GM23248 (cell line): ENCODE results near the gene GNG2. TPM values are rescaled to one million over a fixed set of nuclear protein-coding genes. Genes with fewer than 3 reads are reported as not detected.

ENCODE experiments used
- DNase-seq: peaks from one replicate; pipeline ENCODE4 v3.0.0-alpha.2; 2015
- H2AFZ ChIP-seq: fragments of 200-600 bp; sonication (generic); 2 replicates; pipeline ENCODE4 v1.6.1; 2016; ENCODE audit warnings: antibody characterized with exemption
- H3F3A ChIP-seq: fragments of 200-600 bp; sonication (generic); 2 replicates; pipeline ENCODE4 v1.6.1; 2016; ENCODE audit warnings: mild to moderate bottlenecking, antibody characterized with exemption, mixed run types; ENCODE audit not compliant: insufficient read depth
- H3K27ac ChIP-seq: fragments of 200-600 bp; sonication (generic); 2 replicates; pipeline ENCODE4 v1.5.1; 2016; ENCODE audit warnings: mild to moderate bottlenecking
- H3K27me3 ChIP-seq: fragments of 200-600 bp; sonication (generic); replicated peaks from 2 replicates; pipeline ENCODE4 v1.6.1; 2016; ENCODE audit warnings: mild to moderate bottlenecking; ENCODE audit not compliant: insufficient read depth
- H3K36me3 ChIP-seq: fragments of 200-600 bp; sonication (generic); 2 replicates; pipeline ENCODE4 v1.6.1; 2016; ENCODE audit warnings: low read depth, mild to moderate bottlenecking
- H3K4me1 ChIP-seq: fragments of 200-600 bp; sonication (generic); 2 replicates; pipeline ENCODE4 v1.6.1; 2016; ENCODE audit warnings: mild to moderate bottlenecking; ENCODE audit not compliant: insufficient read depth
- H3K4me2 ChIP-seq: fragments of 200-600 bp; sonication (generic); one replicate; pipeline ENCODE4 v1.6.1; 2016; ENCODE audit warnings: mild to moderate bottlenecking; ENCODE audit not compliant: unreplicated experiment
- H3K4me3 ChIP-seq: fragments of 200-600 bp; sonication (generic); 2 replicates; pipeline ENCODE4 v1.5.1; 2016; ENCODE audit warnings: mild to moderate bottlenecking
- H3K79me2 ChIP-seq: fragments of 200-600 bp; sonication (generic); 2 replicates; pipeline ENCODE4 v1.6.1; 2016; ENCODE audit warnings: mild to moderate bottlenecking; ENCODE audit not compliant: insufficient read depth
- H3K9ac ChIP-seq: fragments of 200-600 bp; sonication (generic); 2 replicates; pipeline ENCODE4 v1.6.1; 2016; ENCODE audit warnings: mild to moderate bottlenecking
- H3K9me2 ChIP-seq: fragments of 200-600 bp; sonication (generic); 2 replicates; pipeline ENCODE4 v1.6.1; 2016; ENCODE audit warnings: mixed run types, mild to moderate bottlenecking, moderate library complexity; ENCODE audit not compliant: insufficient read depth
- H3K9me3 ChIP-seq: fragments of 200-600 bp; sonication (generic); one replicate; pipeline ENCODE4 v1.6.1; 2017; ENCODE audit warnings: low read depth
- H4K20me1 ChIP-seq: fragments of 200-600 bp; sonication (generic); 2 replicates; pipeline ENCODE4 v1.6.0; 2016; ENCODE audit not compliant: insufficient read depth
- EZH2 ChIP-seq: fragments of 200-600 bp; sonication (generic); IDR thresholded peaks from 2 replicates; pipeline ENCODE4 v1.6.1; 2018; ENCODE audit warnings: antibody characterized with exemption, mild to moderate bottlenecking; ENCODE audit not compliant: insufficient read depth, poor library complexity, severe bottlenecking
- EZH2phosphoT487 ChIP-seq: fragments of 200-600 bp; sonication (generic); IDR thresholded peaks from 2 replicates; pipeline ENCODE4 v1.6.1; 2018; ENCODE audit warnings: antibody characterized with exemption, moderate library complexity, mild to moderate bottlenecking, low read depth; ENCODE audit not compliant: insufficient read depth
- WGBS, 2 experiments: methylation state at CpG; one replicate each; pipeline ENCODE4 v1.1.6; 2015 to 2017; ENCODE audit warnings: low lambda C conversion rate in 2 of 2, low coverage in 1 of 2; ENCODE audit errors: missing lambda C conversion rate in 2 of 2; 5-methylcytosine and 5-hydroxymethylcytosine counted together
- in situ Hi-C: fragments of 300-500 bp; cut with MboI; formaldehyde crosslinking; loops from 2 replicates; pipeline ENCODE4 v1.15.0; 2020
- polyA plus RNA-seq: library from polyadenylated mRNA; unstranded; fragments of >200 nt; fragmentation: Nextera tagmentation; extraction: Ambion mirVana; gene quantifications from 2 replicates; pipeline ENCODE4 v1.2.1, GENCODE V29; 2016
- total RNA-seq: library from RNA; depleted of rRNA; stranded (reverse); fragments of >200 nt; shearing (Covaris generic); gene quantifications from 2 replicates; pipeline ENCODE4 v1.2.3, GENCODE V29; 2014

The GNG2 gene
- total and polyA plus RNA-seq, 2 experiments from 2014 or later, result 13.8 to 16.5 TPM

DNA sequence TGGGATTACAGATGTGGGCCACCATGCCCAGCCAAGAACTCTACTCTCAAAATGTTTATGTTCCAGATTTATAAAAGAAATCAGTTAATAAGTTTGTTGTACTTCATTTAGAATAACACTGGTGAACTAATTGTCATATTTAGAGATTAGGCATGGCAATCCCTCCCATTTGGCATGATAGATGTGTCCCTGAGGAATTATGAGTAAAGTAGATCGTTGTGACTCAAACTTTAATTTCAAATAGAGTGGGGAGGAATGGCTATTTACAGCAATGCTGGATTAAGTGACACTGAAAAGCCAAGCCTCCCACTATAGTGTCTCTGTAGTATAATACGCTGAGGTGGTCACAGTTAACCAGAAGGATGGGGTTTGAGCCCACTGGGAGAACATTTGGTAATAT is 89.6 kb downstream of the GNG2 start:
- no peak overlapping the region for H3K27ac ChIP-seq
- H3K27me3 ChIP-seq, result no peaks in the 10 kb centered on the region
- no peaks in the 10 kb centered on the region for H4K20me1 ChIP-seq
- peaks cover 5% of the 10 kb centered on the region; the same call in 1 of the 2 replicates for H3K4me1 ChIP-seq
- 56% methylated on average over 2 of the region's 2 CpGs for WGBS, 2 experiments
- no peak overlapping the region for H3K4me2 ChIP-seq
- TF ChIP-seq EZH2 (no peak), EZH2phosphoT487 (no peak)
- no peak overlapping the region for H2AFZ ChIP-seq
- peak; percentile 37 for DNase-seq
- no peak overlapping the region for H3K9ac ChIP-seq
- no peak overlapping the region for H3K4me3 ChIP-seq
- H3F3A ChIP-seq, result no peaks in the 10 kb centered on the region
- H3K79me2 ChIP-seq, result no peaks in the 10 kb centered on the region
- no peaks in the 10 kb centered on the region for H3K36me3 ChIP-seq
- no peaks in the 10 kb centered on the region for H3K9me3 ChIP-seq
- in situ Hi-C loops, result no loop called here
- H3K9me2 ChIP-seq, result peaks cover 4% of the 10 kb centered on the region; the same call in 1 of the 2 replicates

DNA sequence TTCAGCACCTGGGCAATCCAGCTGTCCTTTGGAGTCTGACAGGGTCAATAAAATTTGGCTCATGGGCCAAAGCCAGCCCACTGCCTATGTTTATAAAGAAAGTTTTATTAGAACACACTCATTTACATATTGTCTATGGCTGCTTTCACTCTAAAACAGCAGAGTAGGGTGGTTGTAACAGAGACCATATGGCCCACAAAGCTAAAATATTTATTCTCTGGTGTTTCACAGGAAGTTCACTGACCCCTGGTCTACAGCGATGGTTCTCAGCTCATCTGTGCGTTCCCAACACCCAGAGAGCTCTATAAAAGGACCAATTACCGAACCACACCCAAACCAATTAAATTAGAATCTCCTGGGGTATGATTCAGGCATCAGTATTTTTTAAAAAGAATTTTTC is 91.2 kb downstream of the GNG2 start:
- H3K4me1 ChIP-seq, result peaks cover 5% of the 10 kb centered on the region; the same call in 1 of the 2 replicates
- H3K27ac ChIP-seq, result no peak overlapping the region
- no peaks in the 10 kb centered on the region for H3F3A ChIP-seq
- TF ChIP-seq EZH2 (no peak), EZH2phosphoT487 (no peak)
- no peak overlapping the region for H3K4me2 ChIP-seq
- in situ Hi-C loops, result no loop called here
- no peak overlapping the region for H2AFZ ChIP-seq
- H3K27me3 ChIP-seq, result no peaks in the 10 kb centered on the region
- H3K36me3 ChIP-seq, result no peaks in the 10 kb centered on the region
- no peaks in the 10 kb centered on the region for H4K20me1 ChIP-seq
- H3K9ac ChIP-seq, result no peak overlapping the region
- H3K9me2 ChIP-seq, result no peaks in the 10 kb centered on the region; the same call in 1 of the 2 replicates
- no peaks in the 10 kb centered on the region for H3K9me3 ChIP-seq
- no peak for DNase-seq
- H3K4me3 ChIP-seq, result no peak overlapping the region
- H3K79me2 ChIP-seq, result no peaks in the 10 kb centered on the region
- WGBS, 2 experiments, result 88 to 90% methylated on average over 3 of the region's 3 CpGs

GRCh38 chr14:51954031-51954430 is 93.6 kb downstream of the GNG2 start:
- Histone ChIP-seq H3F3A (0 out of 2 replicates have a peak, but pooled peaks cover 5% of the 10 kb centered on the region), H3K36me3 (no peaks in the 10 kb centered on the region; the same call in 1 of the 2 replicates), H3K4me3 (no peak overlapping the region), H3K9ac (no peak overlapping the region), H2AFZ (no peak overlapping the region), H3K27ac (no peak overlapping the region), H3K4me2 (no peak overlapping the region), H3K9me2 (no peaks in the 10 kb centered on the region; the same call in 1 of the 2 replicates), H3K79me2 (no peaks in the 10 kb centered on the region), H3K4me1 (peaks cover 5% of the 10 kb centered on the region; the same call in 1 of the 2 replicates), H3K27me3 (no peaks in the 10 kb centered on the region), H4K20me1 (no peaks in the 10 kb centered on the region), H3K9me3 (no peaks in the 10 kb centered on the region)
- in situ Hi-C loops, result no loop called here
- TF ChIP-seq EZH2phosphoT487 (no peak), EZH2 (no peak)
- 92 to 97% methylated on average over 2 of the region's 2 CpGs for WGBS, 2 experiments
- DNase-seq, result no peak

DNA sequence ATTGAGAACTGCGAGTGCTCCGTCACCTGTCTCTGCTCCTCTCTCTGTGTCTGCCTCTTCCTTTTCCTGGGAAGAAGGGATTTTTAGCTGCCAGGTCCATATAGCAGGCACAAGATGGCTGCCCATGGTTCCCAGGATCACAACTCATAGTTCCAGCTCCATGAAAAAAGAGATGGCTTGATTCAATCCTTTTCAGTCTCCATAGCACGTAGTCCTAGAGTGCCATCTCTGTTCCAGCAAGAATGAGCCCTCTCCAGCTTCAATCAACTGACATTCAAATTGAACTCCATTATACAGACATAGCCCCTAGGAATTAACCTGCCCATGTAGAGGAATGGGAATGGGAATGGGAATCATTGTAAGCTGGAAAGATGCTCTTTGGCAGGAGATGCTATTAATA is 94.2 kb downstream of the GNG2 start:
- H3K36me3 ChIP-seq, result no peaks in the 10 kb centered on the region; the same call in 1 of the 2 replicates
- no peak overlapping the region for H3K4me3 ChIP-seq
- H3K9ac ChIP-seq, result no peak overlapping the region
- no peaks in the 10 kb centered on the region for H4K20me1 ChIP-seq
- H3K27me3 ChIP-seq, result no peaks in the 10 kb centered on the region
- H3K9me3 ChIP-seq, result no peaks in the 10 kb centered on the region
- H3K27ac ChIP-seq, result no peak overlapping the region
- no peak overlapping the region for H3K4me2 ChIP-seq
- TF ChIP-seq EZH2phosphoT487 (no peak), EZH2 (no peak)
- H3F3A ChIP-seq, result 0 out of 2 replicates have a peak, but pooled peaks cover 5% of the 10 kb centered on the region
- no peak overlapping the region for H2AFZ ChIP-seq
- peaks cover 5% of the 10 kb centered on the region; the same call in 1 of the 2 replicates for H3K4me1 ChIP-seq
- in situ Hi-C loops, result no loop called here
- 97 to 98% methylated on average over 3 of the region's 3 CpGs for WGBS, 2 experiments
- no peaks in the 10 kb centered on the region for H3K79me2 ChIP-seq
- no peaks in the 10 kb centered on the region for H3K9me2 ChIP-seq
- no peak for DNase-seq

DNA sequence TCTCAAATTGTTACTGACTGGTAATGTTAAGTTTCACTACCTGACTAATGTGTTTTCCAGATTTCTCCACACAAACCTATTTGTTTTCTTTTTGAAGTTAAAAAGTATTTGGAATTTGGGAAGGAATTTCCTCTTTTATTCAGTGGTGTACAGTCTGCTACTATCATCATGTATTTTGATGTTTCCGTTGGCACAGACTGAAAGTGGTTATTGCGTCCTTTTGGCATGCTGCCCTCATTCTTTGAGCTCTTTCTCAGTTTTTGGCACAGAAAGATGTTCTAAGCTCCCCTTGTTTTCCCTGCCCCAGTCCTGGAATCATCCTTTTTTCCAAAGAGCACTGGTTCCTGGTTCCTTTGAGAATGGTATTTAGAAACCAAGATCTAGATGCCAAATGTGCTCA is 97.5 kb downstream of the GNG2 start:
- H3K36me3 ChIP-seq, result peaks cover 6% of the 10 kb centered on the region
- no peak for TF ChIP-seq EZH2phosphoT487
- no peak for TF ChIP-seq EZH2
- no peak overlapping the region for H3K27ac ChIP-seq
- H3K9me2 ChIP-seq, result no peaks in the 10 kb centered on the region
- DNase-seq, result peak; percentile 19
- H4K20me1 ChIP-seq, result no peaks in the 10 kb centered on the region
- WGBS, 2 experiments, result 58 to 60% methylated on average over 2 of the region's 2 CpGs
- H3K9ac ChIP-seq, result no peak overlapping the region
- peaks cover 17% of the 10 kb centered on the region; the same call in 1 of the 2 replicates for H3F3A ChIP-seq
- in situ Hi-C loops, result no loop called here
- no peak overlapping the region for H2AFZ ChIP-seq
- no peak overlapping the region for H3K4me3 ChIP-seq
- no peaks in the 10 kb centered on the region for H3K79me2 ChIP-seq
- H3K4me2 ChIP-seq, result no peak overlapping the region
- H3K4me1 ChIP-seq, result peaks cover 14% of the 10 kb centered on the region
- H3K9me3 ChIP-seq, result no peaks in the 10 kb centered on the region
- H3K27me3 ChIP-seq, result no peaks in the 10 kb centered on the region
